Prostate gland (tissue), 2 donors: ENCODE results near the gene C1GALT1C1L.

Experiments used
- CTCF ChIP-seq, 4 experiments: fragments of 200-600 bp in 2 of 4; fragments of 450-650 bp in 2 of 4; sonication (generic) in 2 of 4; IDR thresholded peaks; 1 replicate in 3 of 4; 2 replicates in 1 of 4; pipeline ENCODE4 v1.5.1; 2016 to 2019; ENCODE audit warnings: antibody characterized with exemption in 4 of 4, mild to moderate bottlenecking in 2 of 4, moderate library complexity in 2 of 4
- POLR2A ChIP-seq: fragments of 450-650 bp; IDR thresholded peaks from one replicate; pipeline ENCODE4 v1.6.1; 2016; ENCODE audit warnings: antibody characterized with exemption, mild to moderate bottlenecking

- TF ChIP-seq CTCF (IDR thresholded peaks at IDR 0.05) (no peak), POLR2A (no peak)
Measured at GRCh38 chr2:43718530-43719124, 42.4 kb upstream of the C1GALT1C1L start.
